HTR-8/SVneo (cell line): ENCODE results near the gene ALDH1L1.

Experiments used
- DNase-seq: peaks from one replicate; pipeline ENCODE4 v3.0.0; 2011; ENCODE audit warnings: low spot score, mixed read lengths; ENCODE audit not compliant: insufficient read length
- FAIRE-seq: peaks from 2 replicates; lab custom pipeline; 2011; peaks lifted over from hg19 to GRCh38; lab: Jason Lieb, UNC

Gene ALDH1L1

DNA sequence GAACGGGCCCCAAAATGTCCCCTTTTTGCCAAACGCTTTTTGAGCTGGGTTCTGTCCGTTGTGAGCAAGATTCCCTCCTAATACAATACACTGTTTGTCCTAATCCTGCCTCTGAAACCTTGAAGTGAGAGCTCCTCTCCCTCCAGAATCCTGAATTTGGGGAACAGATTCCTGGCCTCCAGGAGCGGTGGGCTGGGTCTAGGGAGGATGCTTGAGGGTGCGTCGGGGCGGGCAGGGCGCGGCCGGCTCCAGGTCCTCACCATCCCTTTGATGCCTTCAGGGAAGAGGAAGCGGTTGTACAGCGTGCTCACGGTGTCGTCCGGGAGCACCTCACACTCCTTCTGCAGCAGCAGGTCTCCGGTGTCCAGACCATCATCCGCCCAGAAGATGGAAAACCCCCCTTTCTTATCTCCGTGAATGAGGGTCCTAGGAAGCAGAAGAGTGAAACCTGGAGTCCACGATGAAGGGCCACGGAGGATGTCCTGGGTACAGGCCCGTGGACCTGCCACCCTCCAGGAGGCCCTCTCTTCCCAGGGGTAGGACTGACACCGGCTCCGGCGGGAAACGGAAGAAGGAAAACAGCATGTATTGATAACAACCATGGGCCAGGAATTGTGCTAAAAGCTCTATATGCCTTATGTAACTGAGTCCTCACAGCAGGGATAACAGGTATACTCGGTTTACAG, 23.2 kb downstream of the ALDH1L1 start:
- DNase-seq = no peak
- no peak for FAIRE-seq

DNA sequence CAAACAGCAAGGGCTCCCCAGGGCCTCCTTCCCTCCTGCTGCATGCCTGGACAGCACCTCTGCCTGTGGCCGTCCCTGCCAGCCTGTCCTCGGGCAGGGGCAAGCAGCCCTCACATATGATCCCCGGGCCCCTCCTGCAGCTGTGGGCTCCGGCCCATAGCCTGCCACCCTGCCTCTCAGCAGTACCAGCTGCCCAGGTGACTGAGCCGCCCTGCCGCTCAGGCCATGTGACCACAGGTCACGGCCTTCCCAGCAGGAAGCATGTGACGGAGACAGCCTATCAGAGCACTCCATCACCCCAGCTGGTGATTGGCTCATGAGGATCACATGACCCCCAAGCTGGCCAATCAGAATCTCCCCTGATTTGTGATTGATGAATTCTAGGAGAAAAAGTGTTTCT, 23.9 kb downstream of the ALDH1L1 start:
- DNase-seq = no peak
- FAIRE-seq = no peak

DNA sequence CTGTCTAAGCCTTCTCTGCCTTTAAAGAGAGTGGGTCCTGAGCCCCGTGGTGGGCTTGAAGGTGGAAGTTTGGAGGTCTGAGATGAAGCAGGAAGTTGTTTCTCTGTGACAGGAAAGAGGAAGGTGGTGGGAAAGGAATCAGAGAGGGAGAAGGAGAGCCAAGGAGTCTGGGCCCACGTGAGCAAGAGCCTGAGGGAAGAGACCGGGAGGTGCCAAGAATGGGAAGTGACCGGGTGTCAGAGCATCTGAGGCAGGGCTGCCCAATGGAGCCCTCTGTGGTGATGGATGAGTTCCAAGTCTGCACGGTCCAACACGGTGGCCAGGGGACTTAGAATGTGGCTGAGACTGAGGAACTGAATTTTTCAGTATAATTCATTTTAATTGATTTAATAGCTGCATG, 24.6 kb downstream of the ALDH1L1 start:
- FAIRE-seq (no peak), DNase-seq (no peak)

DNA sequence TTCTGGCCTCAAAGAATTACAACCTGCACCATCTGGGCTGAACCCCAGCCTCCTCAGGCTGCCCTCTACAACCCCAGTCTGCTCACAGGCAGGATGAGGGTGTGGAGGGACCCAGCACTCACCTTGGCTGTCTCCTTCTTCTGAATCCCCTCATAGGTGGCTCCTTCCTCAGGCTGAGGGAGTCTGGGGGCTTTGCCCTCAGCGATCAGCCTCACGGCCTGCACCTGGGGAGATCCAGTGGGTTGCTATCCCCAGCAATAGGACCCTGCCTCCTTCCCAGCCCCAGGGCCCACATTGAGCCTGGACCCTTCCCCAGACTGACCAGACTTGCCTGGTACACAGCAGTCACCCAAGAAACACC, 25.1 kb downstream of the ALDH1L1 start:
- DNase-seq (no peak), FAIRE-seq (no peak)

DNA sequence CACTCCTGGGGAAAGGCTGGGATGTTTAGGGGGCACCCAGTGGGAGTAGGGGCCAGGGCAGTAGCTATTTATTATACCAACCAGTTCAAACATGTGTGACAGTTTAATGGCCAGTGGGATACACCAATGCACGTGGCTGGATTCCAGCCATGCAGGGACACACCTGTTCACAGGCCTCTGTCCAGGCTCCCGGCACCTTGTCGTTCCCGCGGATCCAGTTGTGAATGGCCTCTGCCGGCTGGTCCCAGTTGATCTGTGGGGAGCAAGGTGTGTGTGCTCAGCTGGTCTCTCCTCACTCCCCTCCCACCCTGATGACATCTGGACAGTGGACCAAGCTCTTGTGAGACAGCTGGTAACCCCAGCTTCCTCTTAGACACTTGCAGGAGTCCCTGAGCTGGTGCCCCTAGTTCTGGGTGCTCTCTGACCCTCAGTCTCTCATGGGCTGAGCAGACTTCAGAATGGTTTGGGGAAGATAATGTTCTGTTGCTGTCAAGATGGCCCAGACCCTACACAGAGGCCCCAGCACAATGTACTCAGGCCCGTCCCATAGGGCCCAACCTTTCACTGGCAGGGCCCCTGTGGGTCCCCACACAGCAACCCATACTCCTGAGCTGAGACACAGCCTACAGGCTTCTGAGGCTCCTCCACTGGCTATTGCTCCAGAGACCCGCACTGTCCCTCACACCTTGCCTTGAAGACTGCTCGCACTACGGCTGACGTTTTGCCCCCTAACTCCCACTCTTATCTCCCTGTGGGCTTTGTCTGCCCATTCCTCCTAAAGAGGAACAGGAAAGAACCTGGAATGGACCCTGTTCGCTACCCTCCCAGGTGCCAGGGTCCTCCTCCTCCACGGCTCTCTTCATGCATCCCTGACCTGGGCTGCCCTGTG, 25.8 kb downstream of the ALDH1L1 start:
- no peak for FAIRE-seq
- DNase-seq = no peak

DNA sequence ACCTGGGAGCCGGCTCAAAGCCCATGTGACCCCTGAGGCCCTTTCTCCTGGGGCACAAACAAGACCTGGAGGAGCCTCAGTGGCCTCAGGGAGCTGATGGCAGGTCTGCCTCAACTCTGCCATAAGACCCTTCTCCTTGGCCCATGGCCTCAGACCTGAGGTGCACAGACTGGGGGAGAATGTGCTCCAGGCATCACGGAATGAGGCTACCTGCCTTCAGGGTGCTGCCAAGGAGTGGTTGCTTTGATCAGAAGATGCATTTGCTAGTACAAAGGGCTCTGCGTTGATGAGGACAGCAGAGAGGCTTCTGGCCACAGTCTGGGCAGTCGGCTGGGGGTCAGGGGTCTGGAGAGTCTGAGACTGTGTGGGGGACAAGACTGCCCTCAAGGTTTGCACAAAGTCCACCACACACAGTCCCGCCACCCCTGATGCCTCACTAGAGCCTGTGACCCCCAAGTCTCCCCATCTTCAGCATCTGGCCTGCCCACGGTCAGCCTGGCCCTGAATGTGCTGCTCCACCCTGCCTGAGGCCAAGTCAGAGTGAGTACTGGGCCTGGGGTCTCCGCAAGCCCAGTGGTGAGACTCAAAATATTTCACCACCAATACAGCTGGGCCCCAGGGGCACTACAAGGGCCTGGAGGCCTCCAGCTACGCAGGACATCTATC, 26.6 kb downstream of the ALDH1L1 start:
- DNase-seq (no peak), FAIRE-seq (no peak)

DNA sequence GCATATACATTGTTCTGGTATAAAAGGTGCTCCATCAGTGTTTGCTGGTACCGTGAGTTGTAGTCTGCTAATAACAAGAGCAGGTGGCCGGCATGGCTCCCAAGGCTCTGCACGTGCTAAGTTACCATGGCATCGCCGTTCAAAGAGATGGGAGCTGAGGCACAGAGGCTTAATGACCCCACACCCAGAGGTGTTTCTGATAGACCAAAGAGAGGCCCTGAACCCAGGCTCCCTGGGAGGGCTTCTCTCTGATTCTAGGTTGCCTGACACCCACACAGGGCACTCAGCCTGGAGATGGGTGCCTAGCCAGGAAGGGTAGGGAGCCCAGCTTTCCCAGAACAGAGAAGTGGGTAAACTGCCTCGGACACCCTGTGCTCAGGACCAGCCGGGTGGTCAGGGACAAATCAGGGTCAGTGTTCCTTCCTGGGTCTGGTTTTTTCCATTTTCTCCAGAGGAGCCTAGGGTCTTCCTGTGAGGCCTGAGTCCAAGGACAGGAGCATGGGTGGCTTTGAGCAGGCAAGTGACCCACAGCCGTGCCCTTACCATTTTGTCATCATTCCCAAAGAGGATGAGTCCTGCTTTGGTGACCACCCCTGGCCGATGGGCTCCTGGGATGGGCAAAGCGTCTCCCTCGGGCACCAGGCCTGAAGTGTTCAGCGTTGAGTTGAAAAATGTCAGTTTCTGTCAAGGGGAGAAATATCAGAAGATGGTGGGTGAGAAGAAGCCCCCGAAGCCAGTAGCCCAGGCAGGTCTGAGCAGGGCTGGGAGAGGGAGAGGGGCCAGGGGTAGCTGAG, 27.3 kb downstream of the ALDH1L1 start:
- no peak for DNase-seq
- FAIRE-seq = no peak

DNA sequence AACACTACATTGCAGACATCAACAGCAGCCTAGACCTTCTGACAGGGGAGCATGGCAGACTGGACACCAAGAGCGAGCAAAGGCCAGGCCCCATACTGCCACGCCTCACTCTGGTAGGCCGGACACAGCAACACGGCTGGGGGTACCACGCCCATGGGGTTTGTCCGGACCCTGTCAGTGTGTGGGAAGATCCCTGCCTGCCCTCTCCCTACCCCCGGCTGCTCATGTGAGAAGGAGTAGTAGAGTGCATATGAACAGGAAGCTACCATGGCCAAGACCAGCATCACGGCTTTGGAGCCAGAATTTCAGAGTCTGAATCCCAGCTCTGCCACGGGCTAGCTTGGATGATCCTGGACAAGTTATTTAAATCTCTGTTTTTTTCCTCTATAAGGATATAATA, 27.9 kb downstream of the ALDH1L1 start:
- DNase-seq = no peak
- FAIRE-seq = no peak

DNA sequence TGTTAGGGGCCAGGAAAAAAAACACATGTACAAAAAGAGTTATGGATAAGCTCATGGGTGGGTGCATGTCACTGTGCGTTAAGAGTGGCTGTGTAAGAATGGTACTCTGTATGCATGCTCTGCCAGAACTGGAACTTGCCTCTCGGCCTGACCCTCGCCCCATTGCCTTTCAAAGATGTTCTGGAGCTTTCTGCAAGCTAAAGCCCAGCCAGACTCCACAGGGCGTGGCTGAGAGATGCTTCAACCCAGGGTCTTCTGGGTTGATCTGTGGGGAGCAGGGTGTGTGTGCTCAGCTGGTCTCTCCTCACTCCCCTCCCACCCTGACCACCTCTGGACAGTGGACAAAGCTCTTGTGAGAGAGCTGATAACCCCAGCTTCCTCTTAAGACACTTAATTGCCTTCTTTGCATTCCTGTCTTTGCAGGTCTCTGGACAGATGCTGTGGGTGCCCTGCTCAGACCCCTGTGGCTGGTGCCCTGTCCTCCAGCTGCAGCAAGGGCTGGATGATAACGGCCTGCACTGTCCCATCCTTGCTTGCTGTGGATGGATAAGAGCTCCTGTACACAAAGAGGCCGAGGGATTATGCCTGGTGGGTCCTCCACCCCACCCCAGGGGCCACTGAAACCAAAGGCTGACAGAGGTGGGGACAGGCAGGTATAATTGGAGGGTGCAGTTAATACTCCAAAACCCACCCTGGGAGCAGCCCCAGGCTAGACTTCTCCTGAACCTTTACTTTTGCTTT, 28.7 kb downstream of the ALDH1L1 start:
- DNase-seq = no peak
- FAIRE-seq = no peak

DNA sequence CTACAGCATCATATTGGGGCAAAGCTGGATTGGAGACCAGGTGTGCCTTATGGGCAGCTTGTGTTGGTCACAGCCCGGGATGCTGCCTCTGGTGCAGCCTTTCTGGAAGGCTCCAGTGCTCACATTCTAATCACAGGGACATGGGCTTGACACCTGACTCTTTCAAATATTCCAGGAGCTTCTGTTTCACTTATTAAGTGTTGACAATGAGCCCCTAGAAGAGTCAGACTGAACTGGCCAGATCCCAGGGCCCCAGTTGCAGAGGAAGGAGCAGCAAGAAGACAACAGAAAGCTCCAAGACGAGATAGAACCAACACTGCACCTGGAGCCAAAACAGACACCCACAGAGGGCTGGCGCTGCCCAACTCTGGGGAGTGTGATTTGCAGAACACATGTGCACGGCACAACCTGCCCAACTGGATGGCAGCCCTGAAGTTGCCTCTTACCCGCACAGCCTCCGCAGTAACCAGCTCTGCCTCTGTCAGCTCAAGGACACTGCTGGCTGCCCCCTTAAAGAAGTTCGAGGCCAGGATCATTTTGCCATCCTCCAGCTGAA, 30.3 kb downstream of the ALDH1L1 start:
- DNase-seq = no peak
- no peak for FAIRE-seq

DNA sequence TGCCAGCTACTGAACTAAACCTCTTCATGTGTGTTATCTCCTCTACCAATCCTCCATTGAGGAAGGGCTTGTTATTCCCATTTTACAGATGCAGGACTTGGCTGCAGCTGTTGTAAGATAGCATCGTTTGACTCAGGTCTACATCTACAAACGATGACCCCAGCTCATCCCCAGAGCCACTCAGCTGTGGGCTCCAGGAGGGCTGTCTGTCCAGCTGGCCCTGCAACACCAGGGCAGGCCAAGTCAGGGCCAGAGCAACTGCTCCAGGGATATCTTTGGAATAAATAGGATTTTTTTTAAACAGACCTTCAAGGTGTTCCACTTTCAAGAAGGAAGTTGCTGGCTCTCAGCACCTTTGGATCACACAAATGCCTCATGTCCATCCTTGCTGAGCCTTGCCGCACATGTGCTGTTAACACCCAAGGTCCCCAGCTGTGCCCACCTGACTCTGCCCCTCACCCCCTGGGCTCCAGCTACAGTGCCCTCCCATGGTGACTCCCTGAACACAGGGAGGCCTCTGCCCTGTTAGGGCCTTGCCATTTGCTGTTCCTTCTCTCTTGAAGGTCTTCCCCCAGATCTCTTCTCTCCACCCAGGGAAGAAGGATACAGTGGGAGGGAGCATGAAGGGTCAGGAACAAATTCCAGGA, 31.0 kb downstream of the ALDH1L1 start:
- FAIRE-seq (no peak), DNase-seq (no peak)

DNA sequence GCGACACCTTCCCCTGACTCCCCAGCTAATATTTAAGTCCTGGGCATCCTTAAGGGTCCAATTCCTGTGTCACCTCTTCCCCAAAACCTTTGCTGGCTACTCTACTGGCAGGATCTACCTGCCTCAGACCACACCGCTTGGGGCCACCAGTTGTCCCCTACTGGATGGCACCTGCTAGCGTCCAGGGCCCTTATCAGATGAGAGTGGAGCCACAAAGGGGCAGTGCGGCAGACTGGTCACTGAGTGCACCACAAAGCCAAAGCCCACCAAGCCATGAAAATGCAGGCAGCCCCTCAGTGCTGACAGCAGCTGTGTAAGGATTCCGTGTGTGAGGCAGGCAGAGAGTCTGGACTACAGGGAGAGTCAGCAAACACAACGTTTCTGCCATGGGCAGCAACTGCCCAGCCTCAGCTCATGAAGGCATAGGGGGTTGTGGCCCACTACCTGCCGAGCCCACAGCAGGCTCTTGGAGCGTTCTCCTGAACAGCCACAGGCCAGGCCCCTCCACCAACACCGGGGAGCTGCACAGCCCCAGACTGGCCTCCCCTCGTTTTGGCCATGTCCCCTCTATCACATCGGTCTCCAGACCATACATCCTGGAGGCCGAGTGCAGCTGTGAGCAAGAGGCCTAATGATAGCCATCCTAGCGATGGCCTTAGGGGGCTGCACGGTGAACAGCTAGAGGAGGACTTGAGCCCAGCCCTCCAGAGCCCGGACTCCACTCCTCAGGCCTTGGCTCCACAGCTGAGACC, 32.3 kb downstream of the ALDH1L1 start:
- FAIRE-seq (no peak), DNase-seq (no peak)

DNA sequence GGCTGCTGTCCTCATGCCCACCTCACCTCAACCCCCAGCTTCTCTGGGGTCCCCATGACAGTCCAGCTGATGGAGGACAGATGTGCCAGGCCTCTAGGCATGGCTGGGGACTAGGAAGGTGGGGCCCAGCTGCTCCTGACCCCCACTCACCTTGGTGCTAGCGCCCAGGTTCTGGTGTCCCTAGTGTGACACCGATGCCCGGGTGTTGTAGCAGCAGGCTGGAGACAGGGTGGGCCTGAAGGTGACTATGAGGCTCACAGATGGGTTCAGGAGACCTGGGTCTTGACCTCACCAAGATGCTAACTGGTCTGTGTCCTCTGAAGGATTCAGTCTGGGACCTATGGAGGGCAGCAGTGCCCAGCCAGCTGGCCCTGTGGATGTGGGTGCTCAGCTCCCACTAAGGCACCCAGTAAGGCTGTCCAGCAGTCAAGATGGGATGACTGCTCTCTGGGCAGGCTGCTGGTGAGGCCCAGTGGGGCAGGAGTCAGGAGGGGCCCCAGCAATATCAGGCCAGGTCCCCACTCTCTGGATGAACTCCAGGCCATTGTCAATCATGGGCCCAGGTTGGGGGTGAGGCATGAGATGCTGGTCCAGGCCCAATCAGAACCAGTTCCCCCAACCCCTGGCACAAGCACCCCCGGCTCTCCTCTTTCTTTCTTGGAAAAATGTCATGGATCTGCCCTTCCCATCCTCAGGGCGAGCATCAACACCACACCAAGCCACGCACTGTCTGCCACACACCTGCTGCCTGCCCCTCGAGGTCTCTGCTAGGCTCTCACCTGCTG, 33.0 kb downstream of the ALDH1L1 start:
- DNase-seq (no peak), FAIRE-seq (no peak)

DNA sequence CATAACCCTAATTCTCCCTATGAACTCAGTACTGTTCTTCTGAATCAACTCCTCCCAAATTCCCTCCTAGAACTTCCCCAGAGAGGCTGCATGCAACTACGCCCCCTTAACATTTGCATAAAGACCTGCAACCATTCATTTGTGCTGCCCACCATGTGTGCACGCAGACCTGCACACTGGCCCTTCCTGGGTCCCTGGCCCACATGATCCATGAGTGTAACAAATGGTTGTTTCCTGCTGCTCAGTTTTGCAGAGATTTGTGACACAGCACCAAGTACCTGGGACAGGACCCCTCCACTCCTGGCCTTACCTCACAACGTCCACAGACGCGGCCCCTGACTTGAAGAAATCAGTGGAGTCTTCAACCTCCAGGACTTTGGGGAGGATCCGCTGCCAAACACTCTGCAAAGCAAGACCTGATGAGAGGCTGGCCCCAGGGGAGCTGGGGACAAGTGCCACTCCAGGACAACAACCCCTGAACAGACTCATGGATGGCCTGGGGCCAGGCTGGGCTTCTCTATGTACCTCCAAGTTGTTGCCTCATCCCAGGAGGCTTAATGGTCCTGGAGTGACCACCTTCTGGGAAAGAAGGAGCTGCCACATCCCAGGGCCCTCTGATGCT, 33.8 kb downstream of the ALDH1L1 start:
- FAIRE-seq (no peak), DNase-seq (no peak)

DNA sequence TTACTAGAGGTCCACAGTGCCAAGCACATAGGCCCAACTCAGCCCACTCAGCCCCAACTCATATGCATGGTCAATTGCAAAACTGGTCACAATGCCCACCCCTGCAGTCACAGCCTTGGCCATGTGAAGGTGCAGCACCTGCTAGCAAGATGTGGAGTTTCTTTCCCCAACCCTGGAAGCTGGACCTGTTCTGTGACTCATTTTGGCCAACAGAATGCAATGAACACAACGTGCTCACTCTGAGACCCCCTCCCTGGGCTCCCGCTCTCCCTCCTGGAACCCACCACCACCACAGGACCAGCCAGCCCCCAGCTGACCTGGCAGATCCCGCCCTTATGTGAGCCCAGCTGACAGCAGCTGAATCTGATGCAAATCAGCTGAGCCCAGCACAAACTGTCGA, 34.4 kb downstream of the ALDH1L1 start:
- DNase-seq = no peak
- no peak for FAIRE-seq

DNA sequence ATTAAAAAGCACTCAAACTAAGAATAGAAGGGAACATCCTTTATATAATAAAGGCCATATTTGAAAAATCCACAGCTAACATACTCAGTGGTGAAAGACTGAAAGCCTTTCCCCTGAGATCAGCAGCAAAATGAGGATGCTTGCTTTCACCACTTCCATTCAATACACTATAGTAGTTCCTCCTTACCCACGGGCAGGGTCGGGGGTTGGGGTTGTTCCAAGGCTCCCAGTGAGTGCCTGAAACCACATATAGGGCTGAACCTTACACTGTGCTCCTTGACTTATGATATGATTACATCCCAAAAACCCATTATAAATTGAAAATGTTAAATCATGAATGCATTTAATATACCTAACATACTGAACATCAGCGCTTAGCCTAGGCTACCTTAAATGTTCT, 37.7 kb downstream of the ALDH1L1 start:
- FAIRE-seq = no peak
- DNase-seq = no peak

DNA sequence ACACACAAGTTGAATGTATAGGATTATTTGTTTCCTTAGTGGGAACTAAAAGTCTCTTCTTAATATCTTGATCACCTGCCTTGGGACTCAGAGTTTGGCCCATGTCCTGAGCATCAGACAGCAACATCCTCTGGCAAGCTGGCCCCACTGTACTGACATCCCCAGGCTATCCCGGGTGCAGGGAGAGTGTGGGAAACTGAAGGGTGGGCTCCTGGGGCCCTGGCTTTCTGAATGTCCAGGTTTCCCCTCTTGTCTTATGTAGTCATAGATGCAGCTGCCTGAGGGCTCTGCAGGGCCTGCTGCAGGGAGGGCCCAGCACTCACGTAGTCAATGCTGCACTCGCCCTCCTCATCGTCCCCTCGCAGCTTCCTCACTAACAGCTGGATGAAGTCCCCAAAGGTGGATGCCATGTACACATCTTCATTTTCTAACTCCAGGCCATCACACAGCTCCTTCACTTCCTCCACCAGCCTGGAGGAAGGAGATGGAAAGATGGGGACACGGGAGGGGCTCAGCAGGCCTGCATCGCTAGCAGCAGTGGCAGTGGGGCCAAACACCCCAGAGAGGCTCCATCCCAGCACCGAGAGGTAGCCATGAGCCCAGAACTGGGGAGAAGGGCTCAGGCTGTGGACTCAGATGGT, 42.8 kb downstream of the ALDH1L1 start:
- DNase-seq (no peak), FAIRE-seq (no peak)
